NCI-H2196 (cell line): Measurements from ENCODE around the gene ATXN7L1.

ENCODE experiments used
- DNase-seq: peaks from one replicate; lab custom pipeline; 2025; ENCODE audit not compliant: unreplicated experiment; lab: John Stamatoyannopoulos, UW

ATXN7L1 gene

DNA sequence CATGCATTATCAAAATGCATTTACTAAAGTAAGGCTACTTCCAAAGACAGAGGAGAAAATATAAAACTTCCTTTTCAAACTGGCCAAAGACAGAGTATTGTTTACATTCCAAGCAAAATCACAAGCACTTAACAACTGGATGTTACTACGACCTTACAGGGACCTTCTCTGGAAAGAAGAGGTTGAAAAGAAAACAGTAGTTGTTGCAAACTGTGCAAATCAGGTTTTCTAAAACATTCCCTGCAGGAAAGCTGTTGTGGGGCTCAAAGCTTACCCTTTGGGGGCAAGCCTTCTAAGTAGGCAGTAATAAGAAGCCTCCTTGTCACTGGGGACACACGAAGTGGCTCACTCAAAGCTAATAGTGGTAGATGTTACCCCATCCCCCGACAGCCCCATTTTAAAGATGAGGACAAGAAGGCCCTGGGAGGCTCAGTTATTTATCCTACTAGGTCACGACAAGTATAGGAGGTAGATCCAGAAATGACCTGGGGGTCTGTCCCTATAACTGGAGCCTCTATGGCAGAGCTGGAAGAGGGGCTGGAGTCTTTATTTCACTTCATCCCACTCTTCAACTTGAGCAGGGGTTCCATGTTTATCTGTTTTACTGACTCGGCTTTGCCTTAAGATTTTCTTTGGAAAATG lies 46.6 kb downstream of the ATXN7L1 start:
- no peak for DNase-seq

- no peak for DNase-seq
Measured at GRCh38 chr7:105828141-105828540, 48.3 kb downstream of the ATXN7L1 start.

- DNase-seq = no peak
Measured at GRCh38 chr7:105827151-105827875, 49.1 kb downstream of the ATXN7L1 start.

DNA sequence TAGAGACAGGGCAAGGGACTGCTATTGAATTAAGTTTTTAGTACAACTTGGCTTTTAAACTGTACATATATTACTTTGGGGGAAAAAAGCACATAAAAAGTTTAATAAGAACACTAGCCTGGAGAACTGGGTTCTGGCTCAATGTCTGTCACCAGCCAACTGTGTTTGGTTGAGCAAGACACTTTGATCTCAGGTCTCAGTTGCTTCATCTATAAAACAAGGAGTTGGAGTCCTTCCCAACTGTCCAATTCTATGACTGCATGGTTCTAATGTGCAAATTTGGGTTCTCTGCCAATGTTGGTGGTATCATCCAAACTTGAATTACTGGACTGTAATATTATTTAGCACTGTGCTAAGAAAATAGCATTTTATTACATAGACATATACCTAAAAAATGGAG lies 50.3 kb downstream of the ATXN7L1 start:
- DNase-seq = no peak

DNA sequence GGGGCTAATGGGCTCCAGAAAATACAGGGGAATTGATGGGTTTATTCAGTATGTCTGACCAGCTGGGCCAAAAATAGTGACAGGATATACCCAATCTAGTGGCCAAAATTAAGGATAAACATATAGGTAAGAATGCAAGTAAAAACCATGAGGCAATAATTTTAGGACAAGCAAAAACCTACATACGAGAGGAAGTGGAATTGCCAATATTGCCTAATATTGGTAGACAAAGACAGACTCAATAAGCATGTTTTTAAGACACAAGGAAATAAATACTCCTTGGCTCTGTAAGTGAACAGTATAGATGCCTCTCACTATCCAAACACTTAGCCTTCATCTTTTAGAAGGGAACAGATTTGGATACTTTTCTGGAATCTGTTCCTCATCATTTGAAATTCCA lies 51.0 kb downstream of the ATXN7L1 start:
- no peak for DNase-seq

GRCh38 chr7:105822806-105823205 lies 53.6 kb downstream of the ATXN7L1 start:
- DNase-seq = no peak

DNA sequence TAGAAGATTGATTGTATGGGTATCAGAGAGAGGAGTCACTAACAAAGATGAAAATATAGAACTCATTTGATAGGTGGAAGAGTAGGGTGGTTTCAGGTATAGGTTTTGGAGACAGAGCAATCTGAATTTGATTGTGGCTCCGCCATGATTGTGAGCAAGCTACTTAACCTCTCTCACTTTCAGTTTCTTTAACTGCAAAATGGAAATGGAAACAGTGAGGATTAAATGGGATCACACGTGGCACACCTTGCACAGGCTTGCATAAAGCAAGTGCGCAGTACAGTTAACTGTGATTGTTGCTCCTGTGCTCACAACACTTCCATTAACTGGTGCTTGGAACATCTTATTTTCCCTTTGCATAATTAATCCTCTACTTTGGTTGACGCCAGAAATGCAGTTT lies 54.9 kb downstream of the ATXN7L1 start:
- DNase-seq = no peak

DNA sequence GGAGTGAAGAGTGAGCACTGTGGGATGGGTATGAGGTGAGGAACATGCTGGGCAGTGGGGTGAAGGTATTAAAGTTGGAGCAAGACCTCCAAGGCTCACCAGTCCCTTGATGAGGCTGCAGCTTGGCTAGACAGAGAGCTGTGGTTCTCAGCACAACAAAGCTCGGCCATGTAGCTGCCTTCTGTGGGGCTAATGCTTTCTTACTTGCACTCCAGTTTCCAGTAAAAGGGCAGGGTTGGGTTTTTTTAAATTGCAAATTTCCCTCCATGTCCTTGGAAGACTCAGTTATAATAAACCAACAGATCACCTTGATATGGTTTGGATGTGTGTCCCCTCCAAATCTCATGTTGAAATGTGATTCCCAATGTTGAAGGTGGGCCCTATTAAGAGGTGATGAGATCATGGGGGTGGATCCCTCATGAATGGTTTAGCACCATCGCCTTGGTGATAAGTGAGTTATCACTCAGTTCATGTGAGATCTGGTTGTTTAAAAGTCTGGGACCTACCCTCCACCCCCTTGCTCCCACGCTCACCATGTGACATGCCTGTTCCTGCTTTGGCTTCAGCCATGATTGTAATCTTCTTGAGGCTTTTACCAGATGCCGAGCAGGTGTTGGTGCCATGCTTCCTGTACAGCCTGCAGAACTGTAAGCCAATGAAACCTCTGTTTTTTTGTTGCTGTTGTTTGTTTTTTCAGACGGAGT lies 55.9 kb downstream of the ATXN7L1 start:
- no peak for DNase-seq

- DNase-seq = no peak
Measured at GRCh38 chr7:105819559-105819958, 56.8 kb downstream of the ATXN7L1 start.

DNA sequence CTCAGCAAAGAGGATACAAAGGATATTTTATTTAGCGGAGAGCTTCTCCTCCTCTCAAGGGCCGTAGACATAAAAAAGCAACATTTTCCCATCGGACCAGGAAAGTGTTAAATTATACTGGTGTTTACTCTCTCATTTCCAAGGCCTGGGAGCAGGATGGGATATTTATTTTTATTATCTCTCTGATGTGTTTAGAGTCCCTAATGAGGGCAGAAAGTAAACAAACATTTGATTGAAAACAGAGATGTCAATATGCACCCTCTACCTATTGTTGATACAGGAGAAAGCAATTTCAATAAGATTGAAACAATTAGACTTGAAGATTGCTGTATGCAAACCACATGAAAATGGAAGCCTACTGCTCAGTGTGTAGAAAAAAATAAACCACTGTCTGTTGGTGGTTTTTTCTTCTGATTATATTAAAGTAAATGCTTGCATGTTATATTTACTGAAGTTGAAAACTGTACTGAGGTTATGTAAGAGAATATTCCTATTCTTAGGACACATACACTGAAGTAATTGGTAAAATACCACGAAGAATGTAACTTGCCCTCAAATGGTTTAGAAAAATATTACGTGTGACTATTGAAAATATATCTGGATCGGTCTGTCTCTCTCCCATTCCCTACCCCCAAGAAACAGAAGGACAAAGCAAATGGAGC lies 59.3 kb downstream of the ATXN7L1 start:
- DNase-seq = no peak

DNA sequence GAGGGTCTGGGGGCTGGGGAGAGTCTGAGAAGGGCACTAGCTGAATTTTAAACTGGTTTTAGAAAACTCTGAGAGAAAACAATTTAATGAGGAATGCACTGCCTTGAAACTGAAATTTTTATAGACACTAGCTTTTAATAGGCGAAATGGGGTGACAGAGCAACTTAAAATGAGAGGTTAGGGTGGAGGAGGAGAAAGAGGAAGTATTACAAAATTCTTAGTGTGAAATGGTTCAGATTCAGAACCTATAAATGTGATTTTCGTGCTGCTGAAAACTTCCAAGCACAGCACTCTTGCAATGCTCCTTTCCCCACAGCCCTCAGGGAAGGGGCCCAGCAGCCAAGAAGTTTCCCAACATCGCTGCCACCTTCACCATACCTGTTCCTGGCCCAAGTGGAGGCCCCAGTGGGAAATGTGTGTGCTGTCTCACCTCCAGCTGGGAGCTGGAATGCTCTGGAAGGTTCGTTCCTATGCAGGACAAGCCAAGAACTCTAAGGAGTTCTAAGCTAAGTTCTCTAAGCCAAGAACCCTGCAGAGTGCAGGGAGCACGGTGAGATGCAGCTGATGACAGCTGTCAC lies 60.0 kb downstream of the ATXN7L1 start:
- DNase-seq = no peak

GRCh38 chr7:105815576-105815975 lies 60.8 kb downstream of the ATXN7L1 start:
- no peak for DNase-seq

- DNase-seq = no peak
Measured at GRCh38 chr7:105814481-105814880, 61.9 kb downstream of the ATXN7L1 start.

- DNase-seq = no peak
Measured at GRCh38 chr7:105811189-105811847, 65.1 kb downstream of the ATXN7L1 start.

GRCh38 chr7:105810556-105810955 lies 65.8 kb downstream of the ATXN7L1 start:
- DNase-seq = no peak

GRCh38 chr7:105808703-105809590 lies 67.5 kb downstream of the ATXN7L1 start:
- DNase-seq = no peak

DNA sequence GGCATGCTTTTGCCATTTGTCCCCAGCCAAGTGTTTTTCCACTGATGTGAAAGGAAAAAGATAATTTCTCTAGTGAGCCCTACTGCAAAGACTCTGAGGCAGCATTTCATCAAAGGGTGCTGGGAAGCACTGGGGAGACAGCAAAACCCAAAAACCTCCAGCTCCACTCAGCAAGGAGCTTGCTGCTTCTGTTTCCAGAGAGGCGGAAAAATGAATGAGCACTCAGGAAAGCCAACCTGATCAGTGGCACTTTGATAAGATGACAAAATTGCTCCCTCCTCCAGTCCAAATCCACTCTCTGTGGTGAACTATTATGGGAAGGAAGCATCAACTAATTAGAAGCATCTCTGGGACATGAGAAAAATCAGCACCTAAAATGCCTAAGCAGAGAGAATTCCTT lies 68.2 kb downstream of the ATXN7L1 start:
- DNase-seq = no peak

GRCh38 chr7:105807448-105807762 lies 69.0 kb downstream of the ATXN7L1 start:
- no peak for DNase-seq

GRCh38 chr7:105806592-105807447 lies 69.6 kb downstream of the ATXN7L1 start:
- no peak for DNase-seq
